Measurements from ENCODE around the gene RNPC3.

The RNPC3 gene

GRCh38 chr1:103520822-103521221 is 4.7 kb upstream of the RNPC3 start:
- no peaks in the 10 kb centered on the region for H3F3A ChIP-seq (ENCODE audit: control insufficient read depth, insufficient read depth)
- H3K27me3 ChIP-seq (ENCODE audit: control insufficient read depth, low read length), result no peaks in the 10 kb centered on the region
- H3K4me3 ChIP-seq (ENCODE audit: low read length), result no peak overlapping the region
- no peak overlapping the region for H3K4me2 ChIP-seq (ENCODE audit: low read length)
- no peaks in the 10 kb centered on the region for H3K9me2 ChIP-seq (replicated peaks; ENCODE audit: control insufficient read depth, low read length)
- TF ChIP-seq CTCF (IDR thresholded peaks at IDR 0.05; ENCODE audit: low read depth, low read length, poor library complexity, severe bottlenecking) (no peak), EZH2phosphoT487 (IDR thresholded peaks at IDR 0.05; ENCODE audit: borderline replicate concordance, low read length) (no peak)
- no peak overlapping the region for H3K27ac ChIP-seq (ENCODE audit: low read depth, low read length)
- H3K36me3 ChIP-seq (ENCODE audit: control insufficient read depth, low read length), result peaks cover under 1% of the 10 kb centered on the region; the same call in 1 of the 2 replicates
- no peaks in the 10 kb centered on the region for H3K9me3 ChIP-seq (ENCODE audit: control insufficient read depth, insufficient read depth, low read length)
- peaks cover 7% of the 10 kb centered on the region for H3K4me1 ChIP-seq (ENCODE audit: control insufficient read depth, low read length)
- H4K20me1 ChIP-seq (ENCODE audit: control insufficient read depth, insufficient read depth, low read depth, low read length), result no peaks in the 10 kb centered on the region
- peaks cover under 1% of the 10 kb centered on the region for H3K79me2 ChIP-seq (ENCODE audit: control insufficient read depth, low read length)

- H3K4me3 ChIP-seq (ENCODE audit: low read length), result no peak overlapping the region
- H3K79me2 ChIP-seq (ENCODE audit: control insufficient read depth, low read length), result peaks cover 26% of the 10 kb centered on the region
- peaks cover 17% of the 10 kb centered on the region for H3K36me3 ChIP-seq (ENCODE audit: control insufficient read depth, low read length)
- no peaks in the 10 kb centered on the region for H3K27me3 ChIP-seq (ENCODE audit: control insufficient read depth, low read length)
- no peak overlapping the region for H3K4me2 ChIP-seq (ENCODE audit: low read length)
- H3F3A ChIP-seq (ENCODE audit: control insufficient read depth, insufficient read depth), result no peaks in the 10 kb centered on the region
- peaks cover 7% of the 10 kb centered on the region; the same call in 1 of the 2 replicates for H4K20me1 ChIP-seq (ENCODE audit: control insufficient read depth, insufficient read depth, low read depth, low read length)
- H3K4me1 ChIP-seq (ENCODE audit: control insufficient read depth, low read length), result peaks cover 23% of the 10 kb centered on the region
- no peak overlapping the region for H3K27ac ChIP-seq (ENCODE audit: low read depth, low read length)
- TF ChIP-seq EZH2phosphoT487 (IDR thresholded peaks at IDR 0.05; ENCODE audit: borderline replicate concordance, low read length), result no peak
- TF ChIP-seq CTCF (IDR thresholded peaks at IDR 0.05; ENCODE audit: low read depth, low read length, poor library complexity, severe bottlenecking), result no peak
- H3K9me2 ChIP-seq (replicated peaks; ENCODE audit: control insufficient read depth, low read length), result no peaks in the 10 kb centered on the region
- H3K9me3 ChIP-seq (ENCODE audit: control insufficient read depth, insufficient read depth, low read length), result no peaks in the 10 kb centered on the region
These were observed 2.2 kb upstream of the RNPC3 start for GRCh38 chr1:103523346-103523745.

- Histone ChIP-seq H3K27me3 (ENCODE audit: control insufficient read depth, low read length) (no peaks in the 10 kb centered on the region), H4K20me1 (ENCODE audit: control insufficient read depth, insufficient read depth, low read depth, low read length) (peaks cover 7% of the 10 kb centered on the region; the same call in 1 of the 2 replicates), H3K79me2 (ENCODE audit: control insufficient read depth, low read length) (peaks cover 42% of the 10 kb centered on the region), H3K27ac (ENCODE audit: low read depth, low read length) (no peak overlapping the region), H3K4me3 (ENCODE audit: low read length) (peak overlapping the region; percentile 75), H3K36me3 (ENCODE audit: control insufficient read depth, low read length) (peaks cover 34% of the 10 kb centered on the region), H3K4me1 (ENCODE audit: control insufficient read depth, low read length) (peaks cover 23% of the 10 kb centered on the region), H3K9me2 (replicated peaks; ENCODE audit: control insufficient read depth, low read length) (no peaks in the 10 kb centered on the region), H3K9me3 (ENCODE audit: control insufficient read depth, insufficient read depth, low read length) (no peaks in the 10 kb centered on the region), H3K4me2 (ENCODE audit: low read length) (peak overlapping the region; percentile 74), H3F3A (ENCODE audit: control insufficient read depth, insufficient read depth) (no peaks in the 10 kb centered on the region)
- TF ChIP-seq CTCF (IDR thresholded peaks at IDR 0.05; ENCODE audit: low read depth, low read length, poor library complexity, severe bottlenecking) (no peak), EZH2phosphoT487 (IDR thresholded peaks at IDR 0.05; ENCODE audit: borderline replicate concordance, low read length) (no peak)
These were observed 339 bp upstream of the RNPC3 start for GRCh38 chr1:103525114-103525606.

All from DOHH2 (cell line).